GM12801 (cell line): Measurements from ENCODE around the gene WDFY4.

ENCODE experiments used
- TF ChIP-seq, protein P1 (sequence below): IDR thresholded peaks from one replicate; pipeline ENCODE4 v1.5.1; 2011; ENCODE audit warnings: control low read depth; ENCODE audit not compliant: insufficient read length; ENCODE audit errors: extremely low read depth

The WDFY4 gene

GRCh38 chr10:48735836-48736390, 51.2 kb downstream of the WDFY4 start:
- TF ChIP-seq, protein P1, sequence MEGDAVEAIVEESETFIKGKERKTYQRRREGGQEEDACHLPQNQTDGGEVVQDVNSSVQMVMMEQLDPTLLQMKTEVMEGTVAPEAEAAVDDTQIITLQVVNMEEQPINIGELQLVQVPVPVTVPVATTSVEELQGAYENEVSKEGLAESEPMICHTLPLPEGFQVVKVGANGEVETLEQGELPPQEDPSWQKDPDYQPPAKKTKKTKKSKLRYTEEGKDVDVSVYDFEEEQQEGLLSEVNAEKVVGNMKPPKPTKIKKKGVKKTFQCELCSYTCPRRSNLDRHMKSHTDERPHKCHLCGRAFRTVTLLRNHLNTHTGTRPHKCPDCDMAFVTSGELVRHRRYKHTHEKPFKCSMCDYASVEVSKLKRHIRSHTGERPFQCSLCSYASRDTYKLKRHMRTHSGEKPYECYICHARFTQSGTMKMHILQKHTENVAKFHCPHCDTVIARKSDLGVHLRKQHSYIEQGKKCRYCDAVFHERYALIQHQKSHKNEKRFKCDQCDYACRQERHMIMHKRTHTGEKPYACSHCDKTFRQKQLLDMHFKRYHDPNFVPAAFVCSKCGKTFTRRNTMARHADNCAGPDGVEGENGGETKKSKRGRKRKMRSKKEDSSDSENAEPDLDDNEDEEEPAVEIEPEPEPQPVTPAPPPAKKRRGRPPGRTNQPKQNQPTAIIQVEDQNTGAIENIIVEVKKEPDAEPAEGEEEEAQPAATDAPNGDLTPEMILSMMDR = no peak

GRCh38 chr10:48736596-48736995, 51.9 kb downstream of the WDFY4 start:
- TF ChIP-seq, protein P1 = no peak

GRCh38 chr10:48737886-48738285, 53.2 kb downstream of the WDFY4 start:
- TF ChIP-seq, protein P1 = no peak

- TF ChIP-seq, protein P1 = no peak
Observed at GRCh38 chr10:48739170-48739569, 54.5 kb downstream of the WDFY4 start.

- TF ChIP-seq, protein P1 = no peak
Observed at GRCh38 chr10:48740015-48740707, 55.5 kb downstream of the WDFY4 start.

- TF ChIP-seq, protein P1 = no peak
Observed at GRCh38 chr10:48740988-48741387, 56.3 kb downstream of the WDFY4 start.

DNA sequence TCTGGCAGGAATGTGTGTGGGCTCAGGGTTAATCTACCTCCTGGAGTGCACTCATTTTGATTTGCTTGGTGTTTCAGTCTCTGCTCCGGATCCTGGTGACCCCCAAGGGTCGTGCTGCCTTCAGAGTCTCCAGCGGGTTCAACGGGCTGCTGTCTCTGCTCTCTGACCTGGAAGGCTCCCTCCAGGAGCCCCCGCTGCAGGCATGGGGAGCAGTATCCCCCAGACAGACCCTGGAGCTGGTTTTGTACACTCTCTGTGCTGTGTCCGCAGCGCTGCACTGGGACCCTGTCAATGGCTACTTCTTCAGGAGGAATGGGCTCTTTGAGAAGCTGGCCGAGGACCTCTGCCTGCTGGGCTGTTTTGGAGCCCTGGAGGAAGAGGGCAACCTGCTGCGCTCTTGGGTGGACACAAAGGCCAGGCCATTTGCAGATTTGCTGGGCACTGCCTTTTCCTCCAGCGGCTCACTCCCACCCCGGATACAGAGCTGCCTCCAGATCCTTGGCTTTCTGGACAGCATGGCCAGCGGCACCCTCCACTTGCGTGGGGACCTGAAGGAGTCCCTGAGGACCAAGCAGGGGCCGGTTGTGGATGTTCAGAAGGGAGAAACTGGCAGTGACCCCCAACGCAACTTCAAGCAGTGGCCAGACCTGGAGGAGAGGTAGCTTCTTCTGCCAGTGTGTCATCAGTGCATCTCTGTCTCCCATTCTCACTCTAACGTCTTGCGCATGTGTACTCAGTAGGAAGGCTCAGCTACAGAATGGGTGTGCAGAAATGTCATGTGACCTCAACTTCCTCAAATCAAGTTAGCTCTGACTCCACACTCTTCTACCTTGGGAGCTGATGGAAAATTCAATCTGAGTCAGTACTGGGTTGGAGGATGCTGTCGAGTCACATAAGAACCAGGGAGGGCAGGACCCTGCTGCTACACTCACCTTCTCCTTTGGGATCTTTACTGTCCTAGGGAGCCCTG, 58.5 kb downstream of the WDFY4 start:
- TF ChIP-seq, protein P1 = no peak
